ENCODE results near the gene GBGT1. TPM values are rescaled to one million over a fixed set of nuclear protein-coding genes. Genes with fewer than 3 reads are reported as not detected.

The GBGT1 gene
- total RNA-seq, 1 experiment from 2014 or later, result not detected

GRCh38 chr9:133168432-133168831 is 4.7 kb upstream of the GBGT1 start:
- no TSS peak for BruUV-seq (replicated peaks)
- no peak overlapping the region for H3K27ac Mint-ChIP-seq (ENCODE audit: unreplicated experiment)
- H3K36me3 Mint-ChIP-seq (ENCODE audit: insufficient read depth, unreplicated experiment), result no peaks in the 10 kb centered on the region
- H3K4me1 Mint-ChIP-seq (ENCODE audit: low read depth, unreplicated experiment), result no peaks in the 10 kb centered on the region
- no peak overlapping the region for H3K4me3 Mint-ChIP-seq (ENCODE audit: low read depth, unreplicated experiment)
- peaks cover 15% of the 10 kb centered on the region for H3K27me3 Mint-ChIP-seq (ENCODE audit: unreplicated experiment)
- CTCF ChIA-PET, result no interaction called here
- H3K9me3 Mint-ChIP-seq (ENCODE audit: low read depth, unreplicated experiment), result no peaks in the 10 kb centered on the region
- intact Hi-C loops (cut with micrococcal nuclease; ENCODE audit: unreplicated experiment), result no loop called here
- DNase-seq, result no peak
- TF ChIP-seq, protein P1, sequence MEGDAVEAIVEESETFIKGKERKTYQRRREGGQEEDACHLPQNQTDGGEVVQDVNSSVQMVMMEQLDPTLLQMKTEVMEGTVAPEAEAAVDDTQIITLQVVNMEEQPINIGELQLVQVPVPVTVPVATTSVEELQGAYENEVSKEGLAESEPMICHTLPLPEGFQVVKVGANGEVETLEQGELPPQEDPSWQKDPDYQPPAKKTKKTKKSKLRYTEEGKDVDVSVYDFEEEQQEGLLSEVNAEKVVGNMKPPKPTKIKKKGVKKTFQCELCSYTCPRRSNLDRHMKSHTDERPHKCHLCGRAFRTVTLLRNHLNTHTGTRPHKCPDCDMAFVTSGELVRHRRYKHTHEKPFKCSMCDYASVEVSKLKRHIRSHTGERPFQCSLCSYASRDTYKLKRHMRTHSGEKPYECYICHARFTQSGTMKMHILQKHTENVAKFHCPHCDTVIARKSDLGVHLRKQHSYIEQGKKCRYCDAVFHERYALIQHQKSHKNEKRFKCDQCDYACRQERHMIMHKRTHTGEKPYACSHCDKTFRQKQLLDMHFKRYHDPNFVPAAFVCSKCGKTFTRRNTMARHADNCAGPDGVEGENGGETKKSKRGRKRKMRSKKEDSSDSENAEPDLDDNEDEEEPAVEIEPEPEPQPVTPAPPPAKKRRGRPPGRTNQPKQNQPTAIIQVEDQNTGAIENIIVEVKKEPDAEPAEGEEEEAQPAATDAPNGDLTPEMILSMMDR (IDR thresholded peaks at IDR 0.05; ENCODE audit: unreplicated experiment), result no peak

DNA sequence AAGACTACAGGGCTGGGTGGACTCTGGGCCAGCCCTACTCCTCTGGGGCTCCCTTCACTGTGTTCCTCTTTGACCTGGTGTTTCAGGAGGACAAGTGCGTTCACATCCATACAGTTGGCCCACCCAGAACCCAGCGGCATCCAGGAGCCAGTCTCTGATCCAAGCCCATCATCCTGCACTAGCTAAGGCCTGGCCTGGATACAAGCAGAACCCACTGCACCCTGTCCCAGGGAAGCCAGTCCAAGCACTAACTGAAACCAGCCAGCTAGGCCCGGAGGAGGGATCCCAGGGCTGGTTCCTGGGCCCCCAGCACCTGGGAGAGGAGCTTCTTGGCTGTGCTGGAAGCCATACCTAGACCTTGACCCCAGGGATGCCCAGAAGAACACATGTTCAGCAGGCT is 4.1 kb upstream of the GBGT1 start:
- TF ChIP-seq, protein P1 (IDR thresholded peaks at IDR 0.05; ENCODE audit: unreplicated experiment), result no peak
- Mint-ChIP-seq H3K9me3 (ENCODE audit: low read depth, unreplicated experiment) (no peaks in the 10 kb centered on the region), H3K4me3 (ENCODE audit: low read depth, unreplicated experiment) (no peak overlapping the region), H3K4me1 (ENCODE audit: low read depth, unreplicated experiment) (no peaks in the 10 kb centered on the region), H3K27ac (ENCODE audit: unreplicated experiment) (no peak overlapping the region), H3K27me3 (ENCODE audit: unreplicated experiment) (peaks cover 15% of the 10 kb centered on the region), H3K36me3 (ENCODE audit: insufficient read depth, unreplicated experiment) (no peaks in the 10 kb centered on the region)
- intact Hi-C loops (cut with micrococcal nuclease; ENCODE audit: unreplicated experiment), result no loop called here
- DNase-seq, result no peak
- BruUV-seq (replicated peaks), result no TSS peak
- CTCF ChIA-PET, result no interaction called here

- Mint-ChIP-seq H3K27ac (ENCODE audit: unreplicated experiment) (no peak overlapping the region), H3K36me3 (ENCODE audit: insufficient read depth, unreplicated experiment) (no peaks in the 10 kb centered on the region), H3K27me3 (ENCODE audit: unreplicated experiment) (peaks cover 12% of the 10 kb centered on the region), H3K4me3 (ENCODE audit: low read depth, unreplicated experiment) (no peak overlapping the region), H3K9me3 (ENCODE audit: low read depth, unreplicated experiment) (no peaks in the 10 kb centered on the region), H3K4me1 (ENCODE audit: low read depth, unreplicated experiment) (no peaks in the 10 kb centered on the region)
- no TSS peak for BruUV-seq (replicated peaks)
- TF ChIP-seq, protein P1 (IDR thresholded peaks at IDR 0.05; ENCODE audit: unreplicated experiment), result no peak
- CTCF ChIA-PET, result no interaction called here
- intact Hi-C loops (cut with micrococcal nuclease; ENCODE audit: unreplicated experiment), result no loop called here
- no peak for DNase-seq
Measured at GRCh38 chr9:133167096-133167730, 3.5 kb upstream of the GBGT1 start.

- no peak for DNase-seq
- Mint-ChIP-seq H3K4me1 (ENCODE audit: low read depth, unreplicated experiment) (no peaks in the 10 kb centered on the region), H3K36me3 (ENCODE audit: insufficient read depth, unreplicated experiment) (no peaks in the 10 kb centered on the region), H3K27me3 (ENCODE audit: unreplicated experiment) (peaks cover 12% of the 10 kb centered on the region), H3K27ac (ENCODE audit: unreplicated experiment) (no peak overlapping the region), H3K9me3 (ENCODE audit: low read depth, unreplicated experiment) (no peaks in the 10 kb centered on the region), H3K4me3 (ENCODE audit: low read depth, unreplicated experiment) (no peak overlapping the region)
- TF ChIP-seq, protein P1 (IDR thresholded peaks at IDR 0.05; ENCODE audit: unreplicated experiment), result no peak
- intact Hi-C loops (cut with micrococcal nuclease; ENCODE audit: unreplicated experiment), result no loop called here
- CTCF ChIA-PET, result no interaction called here
- BruUV-seq (replicated peaks), result no TSS peak
Measured at GRCh38 chr9:133166392-133166791, 2.7 kb upstream of the GBGT1 start.

Data from Calu3 (cell line).